NCI-H510A (cell line): ENCODE data around the gene AP3B2.
"Not testable (repeated sequence)": the region's sequence is repeated elsewhere in the genome, so short reads cannot be mapped to it uniquely, and the experiment has no call there.

Experiments
- DNase-seq: peaks from one replicate; lab custom pipeline; 2025; lab: John Stamatoyannopoulos, UW

The AP3B2 gene

GRCh38 chr15:82650046-82650670, 59.5 kb downstream of the AP3B2 start:
- no peak for DNase-seq

- no peak for DNase-seq
Measured at GRCh38 chr15:82649226-82649999, 60.3 kb downstream of the AP3B2 start.

- no peak for DNase-seq
Measured at GRCh38 chr15:82648257-82649103, 61.2 kb downstream of the AP3B2 start.

- no peak for DNase-seq
Measured at GRCh38 chr15:82647835-82648256, 61.8 kb downstream of the AP3B2 start.

- DNase-seq, result no peak
Measured at GRCh38 chr15:82647045-82647834, 62.4 kb downstream of the AP3B2 start, which contains the start of gene CPEB1. Gene CPEB1 (minus strand): TSS chr15:82647363. CDS start chr15:82628459, 18,904 bp downstream.

- peak; percentile 31 for DNase-seq
Measured at GRCh38 chr15:82646250-82647044, 63.2 kb downstream of the AP3B2 start.

- DNase-seq, result not testable (repeated sequence)
Measured at GRCh38 chr15:82644967-82645852, 64.5 kb downstream of the AP3B2 start.

- DNase-seq, result no peak
Measured at GRCh38 chr15:82643992-82644391, 65.7 kb downstream of the AP3B2 start.

- DNase-seq, result no peak
Measured at GRCh38 chr15:82642656-82643055, 67.0 kb downstream of the AP3B2 start.

- no peak for DNase-seq
Measured at GRCh38 chr15:82641129-82641798, 68.4 kb downstream of the AP3B2 start.

- no peak for DNase-seq
Measured at GRCh38 chr15:82640672-82641071, 69.0 kb downstream of the AP3B2 start.

GRCh38 chr15:82635798-82636197, 73.9 kb downstream of the AP3B2 start:
- no peak for DNase-seq

GRCh38 chr15:82630033-82630432, 79.6 kb downstream of the AP3B2 start:
- DNase-seq, result no peak

- no peak for DNase-seq
Measured at GRCh38 chr15:82625136-82625535, 84.5 kb downstream of the AP3B2 start.

- DNase-seq, result no peak
Measured at GRCh38 chr15:82624438-82624837, 85.2 kb downstream of the AP3B2 start.

- DNase-seq, result no peak
Measured at GRCh38 chr15:82624008-82624407, 85.7 kb downstream of the AP3B2 start.

GRCh38 chr15:82621970-82622369, 87.7 kb downstream of the AP3B2 start:
- DNase-seq, result no peak

GRCh38 chr15:82613747-82614146, 95.9 kb downstream of the AP3B2 start:
- no peak for DNase-seq

GRCh38 chr15:82611348-82611747, 98.3 kb downstream of the AP3B2 start:
- DNase-seq, result no peak
